NCI-H2029 (cell line): Measurements from ENCODE around the gene LRP5.
"Not testable (repeated sequence)": the region's sequence is repeated elsewhere in the genome, so short reads cannot be mapped to it uniquely, and the experiment has no call there.

Source experiments
- DNase-seq: peaks from one replicate; lab custom pipeline; 2025; lab: John Stamatoyannopoulos, UW

Gene LRP5

DNA sequence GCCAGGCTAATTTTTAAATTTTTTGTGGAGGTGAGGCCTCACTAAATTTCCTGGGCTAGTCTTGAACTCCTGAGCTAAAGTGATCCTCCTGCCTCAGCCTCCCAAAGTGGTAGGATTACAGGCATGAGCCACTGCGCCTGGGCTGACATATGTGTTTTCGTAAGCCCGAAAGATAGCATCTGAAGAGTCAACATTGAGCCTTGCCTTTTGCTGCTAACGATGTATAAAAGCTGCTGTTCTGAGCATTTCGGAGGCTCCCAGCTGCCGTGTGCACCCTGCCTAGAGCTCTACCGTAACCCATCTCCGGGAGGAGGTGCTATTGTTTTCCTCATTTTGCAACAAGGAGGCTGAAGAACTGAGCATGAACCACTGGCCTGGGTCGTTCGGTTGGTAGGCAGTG lies 130.0 kb downstream of the LRP5 start:
- DNase-seq: no peak

DNA sequence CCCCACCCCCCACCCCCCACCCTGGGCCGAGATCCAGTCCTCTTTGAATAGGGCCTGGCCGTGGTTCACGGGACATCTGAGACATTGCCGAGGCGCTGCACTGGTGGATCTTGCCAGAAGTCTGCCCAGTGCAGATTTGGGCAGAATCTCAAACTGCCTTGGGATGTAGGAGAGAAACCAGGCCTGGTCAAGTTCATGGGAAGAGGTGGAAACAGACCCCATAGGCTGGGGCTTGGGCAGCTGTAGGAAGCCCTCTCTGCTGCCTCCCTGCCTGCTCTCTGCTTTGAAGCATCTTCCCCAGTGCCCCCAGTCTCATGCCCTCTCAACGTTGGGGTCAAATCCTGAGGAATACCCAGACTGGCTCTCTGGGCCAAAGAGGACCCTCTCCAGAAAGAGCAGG lies 132.2 kb downstream of the LRP5 start:
- no peak for DNase-seq

DNA sequence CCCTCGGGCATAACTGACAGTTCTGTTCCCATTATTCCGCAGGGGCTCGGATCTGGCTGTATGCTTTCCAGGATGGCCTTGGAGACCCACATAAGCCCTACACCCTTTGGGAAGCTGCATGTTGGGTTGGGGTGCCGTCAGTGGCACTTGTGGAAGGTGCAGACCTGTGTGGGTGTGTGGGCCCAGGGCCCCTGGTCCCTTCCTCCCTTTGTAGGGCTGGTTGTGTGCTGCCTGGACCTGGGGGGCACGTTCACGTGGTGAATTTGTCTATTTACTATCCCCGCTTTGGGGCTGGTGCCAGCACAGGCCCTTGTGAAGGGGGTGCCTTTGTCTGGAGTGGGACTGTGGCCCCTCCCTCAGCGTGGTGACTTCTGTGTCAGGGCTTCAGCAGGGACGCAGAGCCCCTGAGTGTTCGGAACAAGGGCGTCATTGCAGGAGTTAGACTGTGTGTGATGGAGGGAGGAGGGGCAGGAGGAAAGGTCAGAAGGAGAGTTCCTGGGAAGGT lies 133.2 kb downstream of the LRP5 start:
- DNase-seq: no peak

DNA sequence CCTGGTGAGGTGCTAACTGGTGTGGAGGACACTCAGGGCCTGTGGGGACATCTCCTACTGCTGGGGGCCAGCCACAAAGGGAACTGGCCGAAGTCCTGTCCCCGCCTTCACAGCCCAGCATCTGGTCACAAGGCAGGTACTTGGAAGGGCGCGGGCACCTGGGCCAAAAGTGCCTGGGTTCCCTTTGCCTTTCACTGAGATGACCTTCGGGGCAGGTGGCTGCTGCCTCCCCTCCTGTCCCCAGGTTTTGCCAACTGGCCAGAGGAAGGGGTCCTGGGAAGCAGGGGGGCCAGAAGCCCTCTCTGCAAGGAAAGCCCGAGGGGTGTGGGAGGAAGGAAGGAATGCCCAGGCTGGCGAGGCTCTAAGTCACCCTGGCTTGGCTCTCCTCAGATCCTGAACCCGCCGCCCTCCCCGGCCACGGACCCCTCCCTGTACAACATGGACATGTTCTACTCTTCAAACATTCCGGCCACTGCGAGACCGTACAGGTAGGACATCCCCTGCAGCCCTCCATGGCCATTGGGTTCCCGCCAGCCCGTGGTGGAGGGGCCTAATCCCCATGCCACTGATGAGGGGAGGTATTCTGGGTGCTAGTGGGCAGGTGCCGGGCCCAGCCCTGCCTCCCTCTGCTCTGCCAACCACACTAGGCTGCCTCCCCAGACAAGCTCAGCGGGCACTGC lies 133.8 kb downstream of the LRP5 start:
- no peak for DNase-seq

DNA sequence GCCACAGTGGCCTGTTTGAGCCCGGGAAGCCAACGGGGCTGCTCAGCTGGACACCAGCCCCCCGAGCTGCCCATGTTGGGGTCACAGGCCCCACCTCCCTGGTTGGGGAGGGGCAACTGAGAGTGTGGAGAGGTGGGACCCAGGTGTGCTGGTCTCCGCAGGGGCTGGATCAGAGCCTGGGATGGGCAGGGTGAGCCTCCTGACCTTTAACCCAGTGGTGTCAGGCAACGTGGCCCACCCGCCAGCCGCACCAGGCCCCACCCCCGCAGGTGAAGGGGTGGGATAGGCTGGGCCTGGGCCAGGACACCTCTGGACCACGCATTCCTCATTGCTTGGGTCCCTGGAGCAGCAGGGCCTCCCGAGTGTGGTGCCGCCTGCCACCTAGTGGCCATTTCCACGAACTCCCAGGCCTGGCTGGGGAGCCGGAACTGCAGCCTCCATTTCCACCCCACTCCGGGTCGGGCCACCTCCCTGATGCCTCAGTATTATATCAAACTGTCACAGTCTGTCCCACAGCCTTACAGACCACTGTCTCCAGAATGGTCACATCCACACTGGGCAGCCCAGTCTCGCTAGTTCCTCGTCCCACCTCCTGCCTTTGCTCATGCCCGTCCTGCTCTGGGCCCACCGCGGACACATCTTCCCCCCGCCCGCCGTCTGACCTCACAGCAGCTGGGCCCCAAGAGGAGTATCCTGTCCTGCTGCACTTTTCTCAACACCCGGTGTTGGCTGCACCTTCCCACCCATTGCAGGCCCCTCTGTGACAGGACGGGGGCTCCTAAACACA lies 134.8 kb downstream of the LRP5 start:
- peak; percentile 59 for DNase-seq

DNA sequence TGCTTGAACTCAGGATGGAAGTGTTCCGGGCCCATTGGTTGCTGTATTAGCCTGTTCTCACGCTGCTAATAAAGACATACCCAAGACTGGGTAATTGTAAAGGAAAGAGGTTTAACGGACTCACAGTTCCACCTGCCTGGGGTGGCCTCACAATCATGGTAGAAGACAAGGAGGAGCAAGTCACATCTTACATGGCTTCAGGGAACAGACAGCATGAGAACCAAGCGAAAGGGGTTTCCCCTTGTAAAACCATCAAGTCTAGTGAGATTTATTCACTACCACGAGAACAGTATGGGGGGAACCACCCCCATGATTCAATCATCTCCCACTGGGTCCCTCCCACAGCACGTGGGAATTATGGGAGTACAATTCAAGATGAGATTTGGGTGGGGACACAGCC lies 135.5 kb downstream of the LRP5 start:
- DNase-seq: not testable (repeated sequence)

DNA sequence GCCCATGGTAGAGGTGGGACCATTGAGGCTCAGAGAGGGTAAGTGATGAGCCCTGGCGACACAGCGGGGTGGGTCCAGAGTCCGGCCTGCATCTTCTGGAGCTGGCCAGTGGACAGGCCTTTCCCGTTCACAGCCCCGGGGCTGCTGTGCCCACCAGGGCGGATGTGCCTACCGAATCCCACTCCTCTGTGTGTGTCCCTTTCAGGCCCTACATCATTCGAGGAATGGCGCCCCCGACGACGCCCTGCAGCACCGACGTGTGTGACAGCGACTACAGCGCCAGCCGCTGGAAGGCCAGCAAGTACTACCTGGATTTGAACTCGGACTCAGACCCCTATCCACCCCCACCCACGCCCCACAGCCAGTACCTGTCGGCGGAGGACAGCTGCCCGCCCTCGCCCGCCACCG lies 136.2 kb downstream of the LRP5 start:
- no peak for DNase-seq

DNA sequence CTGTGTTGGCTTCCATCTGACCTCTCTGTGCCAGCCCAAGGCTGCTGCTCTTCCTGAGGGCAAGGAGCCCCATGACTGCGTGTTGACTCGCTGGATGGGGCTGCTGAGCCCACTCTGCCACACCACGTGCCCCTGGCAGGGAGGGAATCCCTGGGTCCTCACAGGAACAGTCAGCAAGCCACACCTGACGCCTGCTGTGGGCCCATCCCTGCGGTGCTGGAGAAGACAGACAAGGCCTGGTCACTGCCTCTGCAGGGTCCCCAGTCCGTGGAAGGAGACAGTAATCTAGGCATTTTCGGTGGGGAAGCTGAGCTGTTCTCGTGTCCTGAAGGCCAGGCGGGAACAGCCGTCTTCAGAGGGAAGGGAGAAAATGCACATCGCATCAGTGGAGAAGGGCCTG lies 137.6 kb downstream of the LRP5 start:
- no peak for DNase-seq

DNA sequence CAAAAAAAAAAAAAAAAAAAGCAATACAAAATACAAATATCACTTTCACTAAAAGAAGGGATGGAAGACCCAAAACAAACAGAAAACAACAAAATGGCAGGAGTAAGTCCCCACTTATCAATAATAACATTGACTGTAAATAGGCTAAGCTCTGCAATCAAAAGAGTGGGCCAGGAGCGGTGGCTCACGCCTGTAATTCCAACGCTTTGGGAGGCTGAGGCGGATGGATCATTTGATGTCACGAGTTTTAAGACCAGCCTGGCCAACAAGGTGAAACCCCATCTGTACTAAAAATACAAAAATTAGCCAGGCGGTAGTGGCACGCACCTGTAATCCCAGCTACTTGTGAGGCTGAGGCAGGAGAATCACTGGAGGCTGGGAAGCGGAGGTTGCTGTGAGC lies 138.3 kb downstream of the LRP5 start:
- no peak for DNase-seq

DNA sequence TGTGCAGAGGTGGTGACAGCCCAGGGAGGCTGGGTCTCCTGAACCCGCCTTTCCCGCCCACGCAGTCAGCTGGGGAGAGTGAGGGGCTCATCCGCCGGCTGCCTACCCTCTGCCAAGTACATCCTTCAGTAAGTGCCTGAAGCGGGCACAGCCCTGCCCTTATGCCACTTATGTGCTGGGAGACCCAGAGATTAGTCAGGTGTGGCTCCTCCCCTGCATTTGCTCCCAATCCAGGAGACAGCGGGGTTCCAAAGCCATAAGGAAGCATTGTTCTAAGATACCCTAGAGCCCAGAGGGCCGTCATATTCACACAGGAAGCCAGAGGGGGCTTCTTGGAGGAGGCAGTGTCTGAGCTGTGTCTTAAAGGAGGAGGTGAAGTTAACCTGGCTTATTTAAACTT lies 142.4 kb downstream of the LRP5 start:
- DNase-seq: peak; percentile 44

DNA sequence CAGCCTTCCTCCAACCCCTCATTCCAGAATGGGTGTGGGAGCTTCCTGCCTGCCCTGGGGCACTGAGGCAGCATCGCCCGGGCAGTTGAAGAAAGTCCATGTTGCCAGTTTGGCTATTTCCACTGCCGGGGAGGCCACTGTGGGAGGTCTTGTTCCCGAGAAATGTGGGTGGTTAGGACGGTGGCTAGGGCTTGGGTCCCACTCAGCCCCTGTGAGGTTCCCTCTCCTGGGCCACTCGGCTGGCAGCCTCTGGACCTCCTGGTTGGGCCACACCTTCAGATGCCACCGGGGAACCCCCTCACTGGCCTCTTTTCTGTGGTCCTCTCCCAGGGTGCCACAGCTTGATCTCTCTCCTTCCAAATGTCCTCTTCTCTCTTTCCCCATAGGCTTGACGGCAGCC lies 143.1 kb downstream of the LRP5 start:
- DNase-seq: no peak

DNA sequence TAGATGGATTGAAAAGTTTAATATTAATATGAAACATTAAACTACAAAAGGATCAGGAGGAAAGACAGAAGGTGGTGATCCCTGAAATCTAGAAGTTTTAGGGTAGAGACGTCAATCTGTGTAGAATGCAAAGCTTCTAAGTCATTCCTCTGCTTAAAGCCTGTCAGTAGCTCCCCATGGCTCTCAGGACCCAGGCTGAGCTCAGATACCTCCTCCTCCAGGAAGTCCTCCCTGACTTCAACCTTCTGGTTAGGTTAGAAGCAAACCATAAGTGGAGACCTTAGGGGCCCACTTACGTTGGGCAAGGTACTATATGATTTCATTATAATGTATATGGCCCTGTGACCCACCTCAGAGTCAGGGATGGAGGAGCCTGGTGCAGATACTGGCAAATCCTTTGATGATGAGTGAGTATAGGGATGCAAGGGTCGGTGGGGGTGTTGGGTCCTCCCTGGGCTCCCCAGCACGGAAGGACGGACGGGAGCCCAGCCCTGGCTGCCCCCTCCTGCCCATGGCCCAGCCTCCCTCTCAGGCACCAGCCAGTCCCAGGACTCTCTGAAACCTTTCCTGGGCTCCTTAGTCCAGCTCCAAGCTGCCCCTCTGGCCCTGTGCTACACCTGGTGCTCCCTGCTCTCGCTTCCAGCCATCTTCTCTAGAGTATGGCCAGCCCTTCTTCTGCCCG lies 145.0 kb downstream of the LRP5 start:
- no peak for DNase-seq

DNA sequence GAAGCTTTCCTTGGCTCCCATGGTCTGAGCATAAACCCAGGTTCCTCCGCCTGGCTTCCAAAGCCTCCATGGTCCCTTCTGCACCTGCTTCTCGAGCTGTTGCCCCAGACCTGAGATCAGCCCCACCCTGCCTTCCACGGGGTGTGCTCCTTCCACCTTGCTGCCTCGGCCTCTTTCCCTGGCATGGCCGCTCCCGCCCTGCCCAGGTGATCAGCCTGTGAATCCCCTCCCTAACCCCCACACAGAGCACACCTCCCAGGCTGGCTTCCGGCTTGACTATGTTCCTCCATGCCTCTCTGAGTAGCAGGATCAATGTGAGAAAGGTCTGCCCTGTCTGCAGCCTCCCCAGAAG lies 145.5 kb downstream of the LRP5 start:
- no peak for DNase-seq

DNA sequence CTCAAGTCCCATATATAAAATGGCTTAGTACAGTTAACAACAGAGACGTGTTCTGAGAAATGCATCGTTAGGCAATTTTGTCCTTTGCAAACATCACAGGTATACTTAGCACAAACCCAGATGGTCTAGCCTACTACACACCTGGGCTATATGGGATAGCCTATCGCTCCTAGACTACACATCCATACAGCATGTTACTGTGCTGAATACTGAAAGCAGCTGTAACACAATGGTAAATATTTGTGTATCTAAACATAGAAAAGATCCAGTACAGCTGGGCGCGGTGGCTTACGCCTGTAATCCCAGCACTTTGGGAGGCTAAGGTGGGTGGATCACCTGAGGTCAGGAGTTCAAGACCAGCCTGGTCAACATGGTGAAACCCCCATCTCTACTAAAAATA lies 145.9 kb downstream of the LRP5 start:
- not testable (repeated sequence) for DNase-seq

DNA sequence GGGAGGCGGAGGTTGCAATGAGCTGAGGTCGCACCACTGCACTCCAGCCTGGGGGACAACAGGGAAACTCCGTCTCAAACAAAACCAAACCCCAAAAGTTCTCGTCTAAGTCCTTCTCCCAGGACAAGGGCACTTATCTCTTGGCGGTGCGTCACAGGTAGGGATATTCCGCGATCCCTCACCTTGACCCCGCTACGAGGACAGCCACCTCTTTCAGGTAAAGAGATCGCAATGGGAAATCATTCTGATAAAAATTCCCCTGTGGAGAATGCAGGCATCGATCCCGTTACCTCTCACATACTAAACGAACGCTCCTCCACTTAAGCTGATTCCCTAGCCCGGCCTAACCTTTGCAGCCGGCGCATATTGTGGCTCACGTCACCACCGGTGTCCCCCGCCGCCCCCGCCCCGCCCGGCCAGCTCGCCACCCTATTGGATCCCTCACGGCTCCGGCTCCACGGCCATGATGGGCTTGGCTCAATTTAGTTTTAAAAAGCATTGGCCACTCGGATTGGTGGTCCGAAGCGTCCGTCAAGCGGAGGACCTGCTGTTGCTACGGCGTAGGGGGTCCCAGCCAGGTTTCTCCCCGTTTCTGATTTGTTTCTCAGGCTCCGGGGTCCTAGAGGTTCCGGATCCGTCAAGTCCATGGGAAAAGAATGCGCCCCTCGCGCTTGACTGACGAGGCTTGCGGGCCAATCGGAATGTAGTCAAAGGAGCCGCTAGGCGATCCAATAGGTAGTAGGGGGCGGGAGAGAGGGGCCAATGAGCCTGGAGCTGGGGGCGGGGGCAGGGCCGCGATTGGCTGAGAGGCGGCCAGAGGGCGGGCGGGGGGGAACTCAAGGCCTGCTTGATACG lies 147.7 kb downstream of the LRP5 start:
- DNase-seq: peak; percentile 98

DNA sequence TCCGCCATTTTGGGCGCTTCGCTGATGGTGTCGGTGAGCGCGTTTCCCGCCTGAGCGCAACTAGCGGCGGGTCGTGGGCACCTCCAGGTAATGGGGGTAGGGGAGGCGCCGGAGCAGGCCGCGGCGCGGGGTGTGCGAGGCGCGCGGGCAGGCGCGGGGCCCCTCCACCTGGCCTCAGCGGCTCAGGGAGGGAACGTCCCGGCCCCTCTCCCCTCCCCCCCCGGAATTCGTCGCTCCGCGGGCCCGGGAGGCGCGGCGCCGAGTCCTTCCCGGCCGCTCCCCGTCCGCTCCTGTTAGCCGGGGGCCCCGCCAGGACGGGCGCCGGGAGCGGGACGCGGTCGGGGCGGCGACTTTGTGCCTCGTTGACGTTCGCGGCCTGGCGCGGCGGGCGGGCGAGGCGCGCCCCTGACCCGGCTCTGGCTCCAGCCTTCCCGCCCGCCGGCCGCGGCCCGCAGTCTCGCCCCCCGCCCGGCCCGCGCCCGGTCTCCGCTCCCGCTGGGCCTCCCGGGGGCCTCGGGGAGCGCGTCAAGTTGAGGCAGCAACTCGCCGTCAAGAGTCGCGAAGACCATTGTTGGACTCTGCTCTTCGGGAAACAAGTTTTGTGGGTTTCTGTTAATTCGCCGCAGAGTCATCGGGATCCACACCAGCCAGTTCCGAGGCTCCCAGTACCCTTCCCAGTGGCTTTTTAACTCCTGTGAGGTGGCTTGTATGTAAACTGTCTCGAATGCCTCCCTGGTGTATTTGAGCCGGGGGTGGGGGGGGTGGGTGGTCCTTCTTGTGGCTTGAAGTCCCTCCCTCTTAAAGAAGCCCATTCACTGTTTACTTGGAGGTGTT lies 148.6 kb downstream of the LRP5 start, which contains the start of gene PPP6R3:
Gene PPP6R3 (plus strand): TSS at position 12 of the 834 bp plus-strand sequence. CDS start 76,913 bp downstream, outside the sequence.
- peak; percentile 69 for DNase-seq

DNA sequence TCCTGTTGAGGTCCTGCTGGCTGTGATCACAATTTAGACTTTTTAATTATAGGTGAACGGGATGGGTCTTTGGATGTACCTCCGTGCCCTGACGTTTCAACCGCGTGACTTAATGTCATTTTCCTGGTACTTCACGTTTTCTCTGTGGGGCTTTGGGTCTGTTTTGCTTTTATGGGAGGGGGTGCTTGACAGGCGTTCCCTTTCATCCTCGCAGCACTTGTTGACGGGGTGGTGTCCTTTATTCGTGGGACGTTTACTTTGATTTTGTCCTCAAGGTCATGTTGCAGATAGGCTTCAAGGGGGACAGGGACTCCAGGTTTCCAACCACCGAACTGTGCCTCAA lies 149.2 kb downstream of the LRP5 start:
- DNase-seq: no peak

DNA sequence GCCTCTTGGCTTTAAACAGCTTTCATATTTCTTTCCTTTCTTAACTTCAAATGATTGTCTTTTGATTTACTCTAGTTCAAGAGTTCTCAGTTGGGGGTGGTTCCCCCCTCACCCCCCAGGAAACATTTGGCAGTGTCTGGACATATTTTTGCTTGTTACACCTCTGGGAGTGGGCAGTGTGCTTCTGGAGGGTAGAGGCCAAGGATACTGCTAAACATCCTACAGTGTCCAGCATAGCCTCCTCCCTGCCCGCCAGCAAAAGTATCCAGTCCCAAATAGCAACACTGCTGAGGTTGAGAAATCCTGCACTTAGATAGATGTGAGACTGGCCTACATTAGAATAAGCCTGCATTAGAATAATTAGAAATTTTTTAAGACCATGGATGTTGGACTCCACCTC lies 151.3 kb downstream of the LRP5 start:
- no peak for DNase-seq

DNA sequence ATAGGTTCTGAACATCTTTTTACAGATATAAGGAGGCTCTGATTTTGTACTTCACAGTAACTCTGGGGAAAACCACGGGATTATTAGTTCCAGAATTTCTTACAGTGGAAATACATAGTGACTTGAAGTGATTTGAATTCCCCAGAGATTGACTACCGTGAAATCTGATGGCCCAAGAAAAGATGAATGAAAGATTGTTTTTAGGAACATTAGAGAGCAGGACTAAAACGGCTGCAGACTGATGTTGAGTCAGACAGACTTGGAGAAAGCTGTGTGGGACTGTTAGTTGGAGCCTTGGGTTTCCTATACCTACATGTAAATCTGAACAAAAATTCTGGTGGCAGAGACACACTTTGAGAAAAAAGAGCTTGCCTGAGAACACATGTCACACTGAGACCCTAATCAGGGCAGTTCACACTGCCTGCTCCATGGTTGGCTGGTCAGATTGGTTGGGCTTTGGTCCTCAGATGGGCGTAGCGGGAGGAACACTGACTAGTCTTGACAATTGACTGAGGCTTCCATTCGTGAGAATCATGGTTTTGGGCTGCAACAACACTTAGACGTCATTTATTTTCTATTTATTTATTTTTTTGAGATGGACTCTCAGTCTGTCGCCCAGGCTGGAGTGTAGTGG lies 154.9 kb downstream of the LRP5 start:
- no peak for DNase-seq

DNA sequence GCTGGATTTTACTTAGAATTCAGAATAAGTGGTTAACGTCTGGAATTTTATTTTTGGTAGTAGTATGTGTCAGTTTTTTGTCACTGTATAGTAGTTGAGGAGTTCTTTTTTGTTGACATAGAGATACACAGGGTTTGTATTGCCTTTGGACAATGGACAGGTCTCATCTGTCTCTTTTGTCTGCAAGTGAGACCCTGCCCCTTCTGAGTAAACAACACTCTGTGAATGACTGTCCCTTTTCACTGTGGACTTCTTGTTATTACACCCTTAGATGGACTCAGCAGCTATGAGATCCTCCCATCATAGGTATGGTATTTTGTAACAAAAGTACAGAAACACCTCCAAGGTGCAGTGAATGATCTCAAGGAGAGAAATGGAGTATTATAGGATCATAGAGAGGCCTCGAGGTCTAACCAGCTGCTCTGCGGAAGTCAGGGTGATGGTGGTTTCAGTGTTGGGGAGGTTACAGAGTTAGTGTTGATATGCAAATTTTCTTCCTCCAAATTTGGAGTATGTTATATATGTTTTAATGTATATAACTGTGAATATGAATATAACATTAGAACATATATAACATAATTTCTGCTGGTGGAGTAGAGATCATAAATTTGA lies 155.9 kb downstream of the LRP5 start:
- no peak for DNase-seq
